Liver (tissue), 9 donors: ENCODE results near the gene RAC2. TPM values are rescaled to one million over a fixed set of nuclear protein-coding genes. Genes with fewer than 3 reads are reported as not detected.
"Not testable (repeated sequence)": the region's sequence is repeated elsewhere in the genome, so short reads cannot be mapped to it uniquely, and the experiment has no call there.

Experiments
- DNase-seq: peaks from one replicate; pipeline ENCODE4 v3.0.0-alpha.2; 2017; ENCODE audit warnings: low spot score
- H3K27ac ChIP-seq, 2 donors: one replicate each; pipeline ENCODE4 v1.7.0; 2013; ENCODE audit warnings: inconsistent platforms in 2 of 2, low read length in 2 of 2, control low read depth in 1 of 2, low read depth in 1 of 2, mild to moderate bottlenecking in 1 of 2
- H3K27me3 ChIP-seq, 4 donors: one replicate each; pipeline versions ENCODE4 v1.6.1 to v1.7.0; 2013; ENCODE audit warnings: low read length in 3 of 4, inconsistent platforms in 1 of 4, mild to moderate bottlenecking in 1 of 4, moderate library complexity in 1 of 4; ENCODE audit not compliant: control insufficient read depth in 4 of 4, insufficient read depth in 4 of 4
- H3K36me3 ChIP-seq, 4 donors: one replicate each; pipeline versions ENCODE4 v1.6.1 to v1.7.0; 2013; ENCODE audit warnings: low read length in 3 of 4, mild to moderate bottlenecking in 3 of 4, low read depth in 1 of 4, moderate library complexity in 1 of 4; ENCODE audit not compliant: control insufficient read depth in 4 of 4, insufficient read depth in 3 of 4
- H3K4me1 ChIP-seq, 4 donors: one replicate each; pipeline versions ENCODE4 v1.6.1 to v1.7.0; 2013; ENCODE audit warnings: low read length in 3 of 4, mild to moderate bottlenecking in 3 of 4, moderate library complexity in 1 of 4; ENCODE audit not compliant: control insufficient read depth in 4 of 4, insufficient read depth in 4 of 4
- H3K4me3 ChIP-seq, 3 donors: one replicate each; pipeline versions ENCODE4 v1.6.1 to v1.7.0; 2013; ENCODE audit warnings: low read length in 3 of 3, control low read depth in 1 of 3, low read depth in 1 of 3, mild to moderate bottlenecking in 1 of 3
- H3K9ac ChIP-seq, 2 donors: one replicate each; pipeline ENCODE4 v1.7.0; 2013; ENCODE audit warnings: low read length in 2 of 2, mild to moderate bottlenecking in 2 of 2, moderate library complexity in 2 of 2, control low read depth in 1 of 2, low read depth in 1 of 2
- H3K9me3 ChIP-seq, 4 donors: one replicate each; pipeline versions ENCODE4 v1.6.1 to v1.7.0; 2013; ENCODE audit warnings: low read length in 3 of 4; ENCODE audit not compliant: control insufficient read depth in 4 of 4
- HNF4G ChIP-seq: IDR thresholded peaks from 2 replicates; pipeline ENCODE4 v1.6.1; 2016; ENCODE audit warnings: antibody characterized with exemption
- NR2F2 ChIP-seq: IDR thresholded peaks from 2 replicates; pipeline ENCODE4 v1.6.1; 2016; ENCODE audit warnings: antibody characterized with exemption
- RAD21 ChIP-seq, 2 donors: IDR thresholded peaks; 2 replicates each; pipeline ENCODE4 v1.6.1; 2016; ENCODE audit warnings: antibody characterized with exemption in 2 of 2, mild to moderate bottlenecking in 2 of 2
- TAF1 ChIP-seq: conservative IDR thresholded peaks from 2 replicates; pipeline ENCODE4 v1.6.1; 2016; ENCODE audit warnings: antibody characterized with exemption, mild to moderate bottlenecking
- WGBS: extraction: QIAGEN DNeasy Blood & Tissue Kit; methylation state at CpG from one replicate; pipeline ENCODE4 v1.1.7; 2013; 5-methylcytosine and 5-hydroxymethylcytosine counted together
- polyA plus RNA-seq, 2 donors: library from polyadenylated mRNA; stranded (reverse) in 1 of 2; unstranded in 1 of 2; fragments of 200-250 nt in 1 of 2; fragments of >200 nt in 1 of 2; fragmentation: Nextera tagmentation in 1 of 2; extraction: Ambion mirVana in 1 of 2; gene quantifications; one replicate each; pipeline versions ENCODE4 v1.2.1 to v1.2.3, GENCODE V29; 2013 to 2015
- total RNA-seq, 2 donors: library from RNA; depleted of rRNA; stranded (reverse); fragments of >200 nt; gene quantifications; one replicate each; pipeline ENCODE4 v1.2.3, GENCODE V29; 2014
- TF ChIP-seq, protein P1 (sequence below): IDR thresholded peaks from 2 replicates; pipeline ENCODE4 v1.6.1; 2016; ENCODE audit warnings: antibody characterized with exemption, mild to moderate bottlenecking
- TF ChIP-seq, protein P2 (sequence below): IDR thresholded peaks from 2 replicates; pipeline ENCODE4 v1.6.1; 2016; ENCODE audit warnings: antibody characterized with exemption
- TF ChIP-seq, protein P3 (sequence below): IDR thresholded peaks from 2 replicates; pipeline ENCODE4 v1.6.1; 2016; ENCODE audit warnings: antibody characterized with exemption
- donor health status: healthy.
- donor health status: healthy.
- donor health status: healthy.
- donor health status: healthy.
- donor health status: healthy.

The RAC2 gene
- total and polyA plus RNA-seq, 4 donors = 4.0 to 15.0 (median 7.4) TPM

DNA sequence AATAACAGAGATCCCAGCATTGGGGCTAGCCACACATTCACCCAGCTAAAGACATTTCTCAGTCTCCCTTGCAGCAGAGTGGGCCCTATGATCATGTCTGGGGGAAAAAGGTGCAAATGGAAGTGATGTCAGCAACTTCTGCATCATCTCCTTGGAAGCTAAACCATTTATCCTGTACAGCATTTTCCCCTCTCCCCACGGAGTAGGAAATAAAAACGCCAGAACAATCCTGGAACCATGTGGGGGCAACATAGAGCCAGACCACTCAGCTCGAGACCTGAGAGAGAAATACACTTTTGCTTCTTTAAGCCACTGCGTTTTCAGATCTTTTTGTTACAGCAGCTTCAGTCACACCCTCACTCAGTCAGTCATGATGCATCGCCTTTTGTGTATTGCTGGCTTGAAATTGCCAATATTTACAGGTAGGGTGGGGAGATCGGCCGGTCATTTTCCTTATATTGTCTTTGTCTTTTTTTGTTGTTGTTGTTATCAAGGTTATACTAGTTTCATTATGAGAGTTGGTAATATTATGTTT, 9.1 kb upstream of the RAC2 start:
- no peak overlapping the region for H3K4me3 ChIP-seq
- no peaks in the 10 kb centered on the region for H3K9me3 ChIP-seq
- no peaks in the 10 kb centered on the region for H3K27me3 ChIP-seq
- H3K36me3 ChIP-seq = no peaks in the 10 kb centered on the region
- no peak for DNase-seq
- TF ChIP-seq NR2F2 = no peak
- no peaks in the 10 kb centered on the region for H3K4me1 ChIP-seq
- 65% methylated on average over 7 of the region's 7 CpGs for WGBS
- no peak overlapping the region for H3K9ac ChIP-seq
- no peak overlapping the region for H3K27ac ChIP-seq

DNA sequence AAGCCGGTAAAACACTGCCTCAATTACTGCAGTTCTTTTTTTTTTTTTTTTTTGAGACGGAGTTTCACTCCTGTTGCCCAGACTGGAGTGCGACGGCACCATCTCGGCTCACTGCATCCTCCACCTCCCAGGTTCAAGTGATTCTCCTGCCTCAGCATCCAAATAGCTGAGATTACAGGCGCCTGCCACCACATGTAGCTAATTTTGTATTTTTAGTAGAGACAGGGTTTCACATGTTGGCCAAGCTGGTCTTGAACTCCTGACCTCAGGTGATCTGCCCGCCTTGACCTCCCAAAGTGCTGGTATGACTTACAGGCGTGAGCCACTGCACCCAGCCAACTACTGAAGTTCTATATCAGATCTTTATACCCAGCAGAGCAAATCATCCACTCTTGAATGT, 7.8 kb upstream of the RAC2 start:
- H3K27ac ChIP-seq, H3K27me3 ChIP-seq, H3K36me3 ChIP-seq, H3K9me3 ChIP-seq, H3K4me1 ChIP-seq, H3K9ac ChIP-seq, H3K4me3 ChIP-seq, DNase-seq: not testable (repeated sequence)
- WGBS = 85% methylated on average over 8 of the region's 8 CpGs

DNA sequence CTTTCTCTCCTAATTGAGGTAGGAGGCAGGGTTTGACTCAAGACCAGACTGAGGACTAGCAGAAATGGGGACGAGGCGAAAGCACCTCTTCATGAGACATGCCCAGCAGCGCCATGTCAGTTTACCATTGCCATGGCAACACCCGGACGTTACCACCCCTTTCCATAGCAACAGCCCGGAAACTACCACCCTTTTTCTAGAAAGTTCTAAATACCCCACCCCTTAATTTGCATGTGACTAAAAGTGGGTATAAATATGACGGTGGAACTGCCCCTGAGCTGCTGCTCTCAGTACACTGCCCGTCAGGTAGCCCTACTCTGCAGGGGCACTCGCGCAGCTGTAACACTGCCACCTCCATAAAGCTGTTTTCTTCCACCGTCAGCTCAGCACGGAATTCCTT, 5.9 kb upstream of the RAC2 start:
- Histone ChIP-seq H3K4me3 (no peak overlapping the region), H3K9me3 (no peaks in the 10 kb centered on the region), H3K9ac (no peak overlapping the region), H3K27ac (no peak overlapping the region), H3K4me1 (no peaks in the 10 kb centered on the region), H3K36me3 (no peaks in the 10 kb centered on the region), H3K27me3 (no peaks in the 10 kb centered on the region)
- TF ChIP-seq, protein P1, sequence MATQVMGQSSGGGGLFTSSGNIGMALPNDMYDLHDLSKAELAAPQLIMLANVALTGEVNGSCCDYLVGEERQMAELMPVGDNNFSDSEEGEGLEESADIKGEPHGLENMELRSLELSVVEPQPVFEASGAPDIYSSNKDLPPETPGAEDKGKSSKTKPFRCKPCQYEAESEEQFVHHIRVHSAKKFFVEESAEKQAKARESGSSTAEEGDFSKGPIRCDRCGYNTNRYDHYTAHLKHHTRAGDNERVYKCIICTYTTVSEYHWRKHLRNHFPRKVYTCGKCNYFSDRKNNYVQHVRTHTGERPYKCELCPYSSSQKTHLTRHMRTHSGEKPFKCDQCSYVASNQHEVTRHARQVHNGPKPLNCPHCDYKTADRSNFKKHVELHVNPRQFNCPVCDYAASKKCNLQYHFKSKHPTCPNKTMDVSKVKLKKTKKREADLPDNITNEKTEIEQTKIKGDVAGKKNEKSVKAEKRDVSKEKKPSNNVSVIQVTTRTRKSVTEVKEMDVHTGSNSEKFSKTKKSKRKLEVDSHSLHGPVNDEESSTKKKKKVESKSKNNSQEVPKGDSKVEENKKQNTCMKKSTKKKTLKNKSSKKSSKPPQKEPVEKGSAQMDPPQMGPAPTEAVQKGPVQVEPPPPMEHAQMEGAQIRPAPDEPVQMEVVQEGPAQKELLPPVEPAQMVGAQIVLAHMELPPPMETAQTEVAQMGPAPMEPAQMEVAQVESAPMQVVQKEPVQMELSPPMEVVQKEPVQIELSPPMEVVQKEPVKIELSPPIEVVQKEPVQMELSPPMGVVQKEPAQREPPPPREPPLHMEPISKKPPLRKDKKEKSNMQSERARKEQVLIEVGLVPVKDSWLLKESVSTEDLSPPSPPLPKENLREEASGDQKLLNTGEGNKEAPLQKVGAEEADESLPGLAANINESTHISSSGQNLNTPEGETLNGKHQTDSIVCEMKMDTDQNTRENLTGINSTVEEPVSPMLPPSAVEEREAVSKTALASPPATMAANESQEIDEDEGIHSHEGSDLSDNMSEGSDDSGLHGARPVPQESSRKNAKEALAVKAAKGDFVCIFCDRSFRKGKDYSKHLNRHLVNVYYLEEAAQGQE = no peak
- no peak for TF ChIP-seq RAD21 (IDR thresholded peaks at IDR 0.05)
- TF ChIP-seq HNF4G = no peak
- TF ChIP-seq, protein P2, sequence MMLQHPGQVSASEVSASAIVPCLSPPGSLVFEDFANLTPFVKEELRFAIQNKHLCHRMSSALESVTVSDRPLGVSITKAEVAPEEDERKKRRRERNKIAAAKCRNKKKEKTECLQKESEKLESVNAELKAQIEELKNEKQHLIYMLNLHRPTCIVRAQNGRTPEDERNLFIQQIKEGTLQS = no peak
- 84% methylated on average over 12 of the region's 12 CpGs for WGBS
- no peak for DNase-seq

DNA sequence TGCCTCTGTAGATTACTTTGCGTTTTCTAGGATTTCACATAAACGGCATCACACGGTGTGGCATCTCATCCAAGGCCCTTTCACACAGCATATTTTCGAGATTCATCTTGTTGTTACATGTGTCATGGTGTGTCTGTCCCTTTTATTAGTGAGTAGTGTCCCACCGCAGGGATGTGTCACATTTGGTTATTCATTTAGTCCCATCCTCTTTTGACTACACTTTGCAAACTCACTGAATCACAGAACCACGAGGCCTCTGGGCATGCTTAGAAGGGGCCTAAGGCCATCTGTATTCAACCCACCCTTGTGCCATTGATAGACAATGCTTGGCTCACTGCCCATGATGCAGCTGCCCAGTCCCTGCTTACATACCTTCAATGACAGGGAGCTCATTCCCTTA, 4.2 kb upstream of the RAC2 start:
- DNase-seq = no peak
- Histone ChIP-seq H3K27me3 (no peaks in the 10 kb centered on the region), H3K4me1 (no peaks in the 10 kb centered on the region), H3K27ac (no peak overlapping the region), H3K9ac (no peak overlapping the region), H3K36me3 (no peaks in the 10 kb centered on the region), H3K4me3 (no peak overlapping the region), H3K9me3 (no peaks in the 10 kb centered on the region)
- 71% methylated on average over 6 of the region's 6 CpGs for WGBS
- TF ChIP-seq TAF1 = no peak
- TF ChIP-seq, protein P3, sequence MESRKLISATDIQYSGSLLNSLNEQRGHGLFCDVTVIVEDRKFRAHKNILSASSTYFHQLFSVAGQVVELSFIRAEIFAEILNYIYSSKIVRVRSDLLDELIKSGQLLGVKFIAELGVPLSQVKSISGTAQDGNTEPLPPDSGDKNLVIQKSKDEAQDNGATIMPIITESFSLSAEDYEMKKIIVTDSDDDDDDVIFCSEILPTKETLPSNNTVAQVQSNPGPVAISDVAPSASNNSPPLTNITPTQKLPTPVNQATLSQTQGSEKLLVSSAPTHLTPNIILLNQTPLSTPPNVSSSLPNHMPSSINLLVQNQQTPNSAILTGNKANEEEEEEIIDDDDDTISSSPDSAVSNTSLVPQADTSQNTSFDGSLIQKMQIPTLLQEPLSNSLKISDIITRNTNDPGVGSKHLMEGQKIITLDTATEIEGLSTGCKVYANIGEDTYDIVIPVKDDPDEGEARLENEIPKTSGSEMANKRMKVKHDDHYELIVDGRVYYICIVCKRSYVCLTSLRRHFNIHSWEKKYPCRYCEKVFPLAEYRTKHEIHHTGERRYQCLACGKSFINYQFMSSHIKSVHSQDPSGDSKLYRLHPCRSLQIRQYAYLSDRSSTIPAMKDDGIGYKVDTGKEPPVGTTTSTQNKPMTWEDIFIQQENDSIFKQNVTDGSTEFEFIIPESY = no peak
- TF ChIP-seq, protein P1 = no peak
